Keratinocyte (primary cell): ENCODE data around the gene TNNT3. TPM values are rescaled to one million over a fixed set of nuclear protein-coding genes. Genes with fewer than 3 reads are reported as not detected.
A peak's percentile ranks its signal among the peaks of the same experiment; 100 is the strongest.
"Not testable (repeated sequence)": the region's sequence is repeated elsewhere in the genome, so short reads cannot be mapped to it uniquely, and the experiment has no call there.

ENCODE experiments used
- DNase-seq: peaks from one replicate; pipeline ENCODE4 v3.0.0-alpha.2; 2011; ENCODE audit warnings: low read depth, missing footprints, low spot score
- FAIRE-seq: peaks from 2 replicates; lab custom pipeline; 2011; peaks lifted over from hg19 to GRCh38; lab: Jason Lieb, UNC
- H2AFZ ChIP-seq: 2 replicates; pipeline ENCODE4 v1.6.0; 2012; ENCODE audit warnings: low read length, control low read depth, inconsistent platforms; ENCODE audit not compliant: control insufficient read depth
- H3K27ac ChIP-seq: 2 replicates; pipeline ENCODE4 v1.5.1; 2011; ENCODE audit warnings: low read length; ENCODE audit not compliant: control insufficient read depth, insufficient read depth
- H3K27me3 ChIP-seq: 3 replicates; pipeline ENCODE4 v1.6.0; 2011; ENCODE audit warnings: low read length; ENCODE audit not compliant: control insufficient read depth, insufficient read depth; ENCODE audit errors: extremely low read depth
- H3K36me3 ChIP-seq, 2 experiments: 2 replicates in 1 of 2; 3 replicates in 1 of 2; pipeline ENCODE4 v1.5.1; 2011; ENCODE audit warnings: low read length in 2 of 2, mild to moderate bottlenecking in 1 of 2; ENCODE audit not compliant: control insufficient read depth in 2 of 2, insufficient read depth in 2 of 2; ENCODE audit errors: extremely low read depth in 1 of 2
- H3K4me1 ChIP-seq: 3 replicates; pipeline ENCODE4 v1.5.1; 2011; ENCODE audit warnings: low read length; ENCODE audit not compliant: control insufficient read depth, insufficient read depth; ENCODE audit errors: extremely low read depth
- H3K4me2 ChIP-seq: 3 replicates; pipeline ENCODE4 v1.6.0; 2011; ENCODE audit warnings: low read depth, low read length; ENCODE audit not compliant: control insufficient read depth, insufficient read depth; ENCODE audit errors: extremely low read depth
- H3K4me3 ChIP-seq, 3 experiments: fragments of 200-600 bp in 1 of 3; sonication (generic) in 1 of 3; 2 replicates in 2 of 3; 3 replicates in 1 of 3; pipeline ENCODE4 v1.5.1; 2011 to 2016; ENCODE audit warnings: low read length in 3 of 3, mild to moderate bottlenecking in 3 of 3, control low read depth in 2 of 3, inconsistent platforms in 1 of 3, low read depth in 1 of 3, mixed read lengths in 1 of 3, mixed run types in 1 of 3, moderate library complexity in 1 of 3; ENCODE audit not compliant: control insufficient read depth in 2 of 3, insufficient read depth in 2 of 3; ENCODE audit errors: extremely low read depth in 1 of 3
- H3K79me2 ChIP-seq: 2 replicates; pipeline ENCODE4 v1.6.0; 2012; ENCODE audit warnings: low read length; ENCODE audit not compliant: control insufficient read depth, insufficient read depth
- H3K9ac ChIP-seq: 3 replicates; pipeline ENCODE4 v1.6.0; 2011; ENCODE audit warnings: low read length; ENCODE audit not compliant: control insufficient read depth, insufficient read depth; ENCODE audit errors: extremely low read depth
- H3K9me1 ChIP-seq: 3 replicates; pipeline ENCODE4 v1.6.0; 2011; ENCODE audit warnings: low read length; ENCODE audit not compliant: control insufficient read depth, insufficient read depth; ENCODE audit errors: extremely low read depth
- H3K9me3 ChIP-seq: 2 replicates; pipeline ENCODE4 v1.5.1; 2012; ENCODE audit warnings: low read depth, low read length; ENCODE audit not compliant: control insufficient read depth
- H4K20me1 ChIP-seq: 3 replicates; pipeline ENCODE4 v1.6.0; 2011; ENCODE audit warnings: low read length; ENCODE audit not compliant: control insufficient read depth, insufficient read depth; ENCODE audit errors: extremely low read depth
- CTCF ChIP-seq, 3 experiments: IDR thresholded peaks in 1 of 3; conservative IDR thresholded peaks in 1 of 3; optimal IDR thresholded peaks in 1 of 3; 2 replicates in 2 of 3; 3 replicates in 1 of 3; pipeline versions ENCODE3 to v1.5.1; 2011; ENCODE audit warnings: low read length in 3 of 3, mild to moderate bottlenecking in 3 of 3, moderate library complexity in 2 of 3, control low read depth in 1 of 3, inconsistent platforms in 1 of 3; ENCODE audit not compliant: insufficient read depth in 2 of 3; ENCODE audit errors: extremely low read depth in 1 of 3
- EZH2 ChIP-seq: IDR thresholded peaks from one replicate; pipeline ENCODE4 v1.6.1; 2012; ENCODE audit warnings: inconsistent platforms, mild to moderate bottlenecking, low read length, moderate library complexity
- dilution Hi-C: fragments of 300-500 bp; cut with MboI; formaldehyde crosslinking; loops from one replicate; pipeline ENCODE4 v1.7.0; 2020; ENCODE audit warnings: low sequenced_read_pairs; ENCODE audit not compliant: extremely low pct_ligation_motif_present
- polyA plus RNA-seq, 5 experiments: library from polyadenylated mRNA; depleted of rRNA in 3 of 5; stranded (reverse) in 3 of 5; stranded (forward) in 1 of 5; unstranded in 1 of 5; fragments of >200 nt; gene quantifications; 1 replicate in 1 of 5; 2 replicates in 3 of 5; 3 replicates in 1 of 5; pipeline versions ENCODE4 v1.2.1 to v1.2.3, GENCODE V29; 2011 to 2012; ENCODE audit warnings: missing spikeins in 2 of 5, low read depth in 1 of 5, low replicate concordance in 1 of 5

Gene TNNT3
- polyA plus RNA-seq, 1 donor (not counting 4 experiments of a cell fraction or from before 2014, with no cell fraction given) = 0.09 TPM

DNA sequence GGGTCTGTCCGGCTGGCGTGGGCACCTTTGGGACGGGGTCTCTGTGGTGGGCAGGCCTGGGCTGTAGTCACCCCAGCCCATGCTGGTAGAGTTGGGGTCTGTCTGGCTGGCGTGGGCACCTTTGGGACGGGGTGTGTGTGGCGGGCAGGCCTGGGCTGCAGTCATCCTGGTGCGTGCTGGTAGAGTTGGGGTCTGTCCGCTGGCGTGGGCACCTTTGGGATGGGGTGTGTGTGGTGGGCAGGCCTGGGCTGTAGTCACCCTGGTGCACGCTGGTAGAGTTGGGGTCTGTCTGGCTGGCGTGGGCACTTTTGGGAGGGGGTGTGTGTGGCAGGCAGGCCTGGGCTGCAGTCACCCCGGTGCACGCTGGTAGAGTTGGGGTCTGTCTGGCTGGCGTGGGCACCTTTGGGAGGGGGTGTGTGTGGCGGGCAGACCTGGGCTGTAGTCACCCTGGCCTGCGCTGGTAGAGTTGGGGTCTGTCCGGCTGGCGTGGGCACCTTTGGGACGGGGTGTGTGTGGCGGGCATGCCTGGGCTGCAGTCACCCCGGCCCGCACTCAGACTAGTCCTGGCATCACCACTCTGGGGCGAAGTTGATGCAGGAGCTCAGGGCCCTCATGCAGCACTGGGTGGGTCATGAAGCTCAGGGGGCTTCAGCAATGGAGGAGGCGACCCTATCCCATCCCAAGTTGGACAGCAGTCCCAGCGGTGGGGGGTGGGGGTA, 47.1 kb upstream of the TNNT3 start:
- DNase-seq = no peak
- no peaks in the 10 kb centered on the region for H3K36me3 ChIP-seq
- H3K9me3 ChIP-seq = no peaks in the 10 kb centered on the region
- H3K4me1 ChIP-seq = peaks cover 26% of the 10 kb centered on the region
- H4K20me1 ChIP-seq = no peaks in the 10 kb centered on the region
- H2AFZ ChIP-seq = no peak overlapping the region
- no peaks in the 10 kb centered on the region for H3K9me1 ChIP-seq
- no peaks in the 10 kb centered on the region for H3K79me2 ChIP-seq
- dilution Hi-C loops = no loop called here
- no peak overlapping the region for H3K27ac ChIP-seq
- no peak overlapping the region for H3K4me3 ChIP-seq
- H3K9ac ChIP-seq = no peak overlapping the region
- TF ChIP-seq EZH2 = no peak
- no peak for TF ChIP-seq CTCF (optimal IDR thresholded peaks at IDR 0.05 in 1 of 3, IDR thresholded peaks at IDR 0.05 in 1 of 3, conservative IDR thresholded peaks at IDR 0.05 in 1 of 3; ENCODE audit: extremely low read depth in 1 of 3, insufficient read depth in 2 of 3, low read length in 3 of 3)
- peaks cover 29% of the 10 kb centered on the region for H3K27me3 ChIP-seq
- FAIRE-seq = no peak
- no peak overlapping the region for H3K4me2 ChIP-seq

GRCh38 chr11:1873048-1873812, 46.3 kb upstream of the TNNT3 start:
- no peaks in the 10 kb centered on the region for H3K36me3 ChIP-seq
- H3K27me3 ChIP-seq = peaks cover 29% of the 10 kb centered on the region
- H3K9me3 ChIP-seq = no peaks in the 10 kb centered on the region
- no peaks in the 10 kb centered on the region for H3K9me1 ChIP-seq
- H3K9ac ChIP-seq = no peak overlapping the region
- H2AFZ ChIP-seq = peak overlapping the region; percentile 60
- FAIRE-seq = peak; percentile 94
- dilution Hi-C loops = no loop called here
- peak overlapping the region; percentile 37 for H3K4me2 ChIP-seq
- no peaks in the 10 kb centered on the region for H4K20me1 ChIP-seq
- no peak for DNase-seq
- no peak overlapping the region for H3K4me3 ChIP-seq
- TF ChIP-seq CTCF (optimal IDR thresholded peaks at IDR 0.05 in 1 of 3, IDR thresholded peaks at IDR 0.05 in 1 of 3, conservative IDR thresholded peaks at IDR 0.05 in 1 of 3; ENCODE audit: extremely low read depth in 1 of 3, insufficient read depth in 2 of 3, low read length in 3 of 3) (no peak), EZH2 (no peak)
- peaks cover 31% of the 10 kb centered on the region for H3K4me1 ChIP-seq
- H3K27ac ChIP-seq = no peak overlapping the region
- H3K79me2 ChIP-seq = no peaks in the 10 kb centered on the region

GRCh38 chr11:1873813-1874150, 45.7 kb upstream of the TNNT3 start:
- H3K36me3 ChIP-seq, H3K79me2 ChIP-seq, H2AFZ ChIP-seq, dilution Hi-C loops, H4K20me1 ChIP-seq, H3K4me3 ChIP-seq, H3K9ac ChIP-seq, FAIRE-seq, H3K9me1 ChIP-seq, DNase-seq, H3K9me3 ChIP-seq, H3K27ac ChIP-seq: not testable (repeated sequence)
- Histone ChIP-seq H3K27me3 (peaks cover 29% of the 10 kb centered on the region), H3K4me2 (peak overlapping the region; percentile 37), H3K4me1 (peaks cover 31% of the 10 kb centered on the region)
